Gastrocnemius medialis (tissue), 4 donors: ENCODE data around the gene VAT1L.

Source experiments
- CTCF ChIP-seq, 5 experiments: fragments of 450-650 bp in 3 of 5; fragments of 200-600 bp in 2 of 5; sonication (generic) in 2 of 5; IDR thresholded peaks in 4 of 5; conservative IDR thresholded peaks in 1 of 5; 1 replicate in 4 of 5; 2 replicates in 1 of 5; pipeline ENCODE4 v1.5.1; 2016 to 2019; ENCODE audit warnings: antibody characterized with exemption in 5 of 5, mild to moderate bottlenecking in 3 of 5, moderate library complexity in 3 of 5
- POLR2A ChIP-seq, 2 donors: fragments of 450-650 bp; IDR thresholded peaks; one replicate each; pipeline ENCODE4 v1.6.1; 2017; ENCODE audit warnings: antibody characterized with exemption in 2 of 2, mild to moderate bottlenecking in 2 of 2, moderate library complexity in 2 of 2

DNA sequence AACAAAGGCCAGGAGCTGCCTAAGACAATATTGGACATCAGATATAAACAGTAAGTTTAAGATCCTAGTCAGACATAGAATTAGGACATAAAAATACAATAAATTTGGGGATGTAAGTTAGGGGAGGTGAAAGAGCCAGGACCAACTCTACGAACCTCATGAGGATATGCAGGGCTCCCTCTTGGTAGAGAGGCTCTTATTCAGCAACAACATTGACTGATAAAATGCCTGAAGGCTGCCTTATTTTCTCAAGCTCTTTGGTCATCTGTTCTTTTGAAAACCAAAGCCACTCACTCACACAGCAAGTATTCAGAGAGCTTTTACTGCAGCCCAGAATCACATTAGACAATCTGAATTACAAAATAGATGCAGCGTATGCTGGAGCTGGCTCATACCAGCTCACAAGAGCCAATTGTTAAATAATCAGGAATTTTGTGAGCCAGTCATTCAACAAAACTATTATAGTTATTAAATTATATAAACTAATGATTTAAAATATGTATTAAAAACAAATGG is 125.4 kb downstream of the VAT1L start:
- no peak for TF ChIP-seq CTCF (IDR thresholded peaks at IDR 0.05 in 4 of 5, conservative IDR thresholded peaks at IDR 0.05 in 1 of 5)
- no peak for TF ChIP-seq POLR2A (IDR thresholded peaks at IDR 0.05)
